CD14-positive monocyte (primary cell): ENCODE data around the gene KITLG. TPM values are rescaled to one million over a fixed set of nuclear protein-coding genes. Genes with fewer than 3 reads are reported as not detected.

Experiments
- DNase-seq, 3 donors: peaks; one replicate each; pipeline ENCODE4 v3.0.0-alpha.2; 2011 to 2022
- H2AFZ ChIP-seq: 2 replicates; pipeline ENCODE4 v1.6.0; 2012; ENCODE audit warnings: mild to moderate bottlenecking, low read depth, low read length, inconsistent platforms; ENCODE audit not compliant: insufficient read depth, poor library complexity, severe bottlenecking
- H3K27ac ChIP-seq, 2 donors: 1 replicate in 1 of 2; 2 replicates in 1 of 2; pipeline ENCODE4 v1.5.1; 2012 to 2013; ENCODE audit warnings: low read length in 2 of 2, control low read depth in 1 of 2, inconsistent platforms in 1 of 2, low read depth in 1 of 2, mild to moderate bottlenecking in 1 of 2
- H3K27me3 ChIP-seq, 2 donors: one replicate each; pipeline versions ENCODE4 v1.6.0 to v1.6.1; 2011 to 2013; ENCODE audit warnings: low read length in 2 of 2; ENCODE audit not compliant: control insufficient read depth in 2 of 2, insufficient read depth in 2 of 2
- H3K36me3 ChIP-seq, 2 donors: replicated peaks in 1 of 2; 1 replicate in 1 of 2; 2 replicates in 1 of 2; pipeline versions ENCODE4 v1.5.1 to v1.6.1; 2012 to 2013; ENCODE audit warnings: low read length in 2 of 2, control low read depth in 1 of 2, inconsistent platforms in 1 of 2, mild to moderate bottlenecking in 1 of 2; ENCODE audit not compliant: insufficient read depth in 2 of 2, control insufficient read depth in 1 of 2
- H3K4me1 ChIP-seq, 2 donors: 1 replicate in 1 of 2; 2 replicates in 1 of 2; pipeline versions ENCODE4 v1.5.1 to v1.6.1; 2012 to 2013; ENCODE audit warnings: low read length in 2 of 2, control low read depth in 1 of 2, inconsistent platforms in 1 of 2, mild to moderate bottlenecking in 1 of 2, moderate library complexity in 1 of 2; ENCODE audit not compliant: insufficient read depth in 2 of 2, control insufficient read depth in 1 of 2
- H3K4me2 ChIP-seq: replicated peaks from 2 replicates; pipeline ENCODE3; 2012; ENCODE audit warnings: low read length, moderate library complexity, mild to moderate bottlenecking; ENCODE audit not compliant: poor library complexity, severe bottlenecking; ENCODE audit errors: extremely low read depth
- H3K4me3 ChIP-seq, 3 experiments: fragments of 200-600 bp in 1 of 3; sonication (generic) in 1 of 3; replicated peaks in 1 of 3; 1 replicate in 2 of 3; 2 replicates in 1 of 3; pipeline ENCODE4 v1.5.1; 2011 to 2013; ENCODE audit warnings: low read length in 3 of 3, mild to moderate bottlenecking in 3 of 3, control low read depth in 2 of 3, low read depth in 2 of 3, inconsistent platforms in 1 of 3, moderate library complexity in 1 of 3
- H3K79me2 ChIP-seq: 2 replicates; pipeline ENCODE4 v1.6.0; 2012; ENCODE audit warnings: mild to moderate bottlenecking, control low read depth, inconsistent platforms, low read length, moderate library complexity; ENCODE audit not compliant: insufficient read depth
- H3K9ac ChIP-seq: 2 replicates; pipeline ENCODE4 v1.6.0; 2017; ENCODE audit warnings: low read length, mild to moderate bottlenecking; ENCODE audit not compliant: insufficient read depth, poor library complexity, severe bottlenecking
- H3K9me3 ChIP-seq, 2 donors: replicated peaks in 1 of 2; 1 replicate in 1 of 2; 2 replicates in 1 of 2; pipeline versions ENCODE4 v1.5.1 to v1.6.1; 2012 to 2013; ENCODE audit warnings: low read length in 2 of 2, control low read depth in 1 of 2; ENCODE audit not compliant: control insufficient read depth in 1 of 2, insufficient read depth in 1 of 2
- H4K20me1 ChIP-seq: 2 replicates; pipeline ENCODE4 v1.6.0; 2012; ENCODE audit warnings: mild to moderate bottlenecking, low read length, control low read depth, moderate library complexity; ENCODE audit not compliant: insufficient read depth
- H3K27ac Mint-ChIP-seq, 7 donors: one replicate each; pipeline ENCODE4 v1.8.0; 2020; ENCODE audit warnings: mild to moderate bottlenecking in 7 of 7, mixed read lengths in 7 of 7, moderate library complexity in 6 of 7, inconsistent platforms in 2 of 7
- H3K27me3 Mint-ChIP-seq, 3 donors: one replicate each; pipeline ENCODE4 v1.8.0; 2021 to 2022; ENCODE audit warnings: low read depth in 3 of 3, mild to moderate bottlenecking in 3 of 3, mixed read lengths in 3 of 3, moderate library complexity in 3 of 3, inconsistent platforms in 1 of 3
- H3K36me3 Mint-ChIP-seq, 2 donors: one replicate each; pipeline ENCODE4 v1.8.0; 2020; ENCODE audit warnings: mixed read lengths in 2 of 2, inconsistent platforms in 1 of 2, mild to moderate bottlenecking in 1 of 2
- H3K4me1 Mint-ChIP-seq: one replicate; pipeline ENCODE4 v1.8.0; 2020; ENCODE audit warnings: mild to moderate bottlenecking, mixed read lengths
- H3K4me3 Mint-ChIP-seq, 2 donors: one replicate each; pipeline ENCODE4 v1.8.0; 2020; ENCODE audit warnings: mild to moderate bottlenecking in 2 of 2, mixed read lengths in 2 of 2, moderate library complexity in 1 of 2
- H3K9me3 Mint-ChIP-seq, 7 donors: one replicate each; pipeline ENCODE4 v1.8.0; 2020 to 2022; ENCODE audit warnings: mixed read lengths in 7 of 7, mild to moderate bottlenecking in 6 of 7, moderate library complexity in 6 of 7, inconsistent platforms in 2 of 7
- CTCF ChIP-seq: fragments of 200-600 bp; IDR thresholded peaks from one replicate; pipeline ENCODE4 v1.8.0; 2022; ENCODE audit warnings: antibody characterized with exemption, mild to moderate bottlenecking
- WGBS: methylation state at CpG from one replicate; pipeline ENCODE4 v1.1.5; 2013; ENCODE audit warnings: missing lambda C conversion rate; ENCODE audit not compliant: insufficient coverage; 5-methylcytosine and 5-hydroxymethylcytosine counted together
- intact Hi-C, 2 donors: fragments of 100-400 bp; cut with micrococcal nuclease; formaldehyde crosslinking; loops; one replicate each; pipeline versions ENCODE4 v1.15.0 to v1.15.1; 2023
- polyA plus RNA-seq, 3 donors: library from polyadenylated mRNA; depleted of rRNA in 1 of 3; unstranded in 2 of 3; stranded (reverse) in 1 of 3; fragments of 300-500 nt in 2 of 3; fragments of >200 nt in 1 of 3; fragmentation: Illumina TruSeq in 2 of 3; gene quantifications; 1 replicate in 2 of 3; 2 replicates in 1 of 3; pipeline ENCODE4 v1.2.3, GENCODE V29; 2012 to 2021

KITLG gene
- polyA plus RNA-seq, 3 donors: 0.03 to 0.07 TPM; not detected in 1

DNA sequence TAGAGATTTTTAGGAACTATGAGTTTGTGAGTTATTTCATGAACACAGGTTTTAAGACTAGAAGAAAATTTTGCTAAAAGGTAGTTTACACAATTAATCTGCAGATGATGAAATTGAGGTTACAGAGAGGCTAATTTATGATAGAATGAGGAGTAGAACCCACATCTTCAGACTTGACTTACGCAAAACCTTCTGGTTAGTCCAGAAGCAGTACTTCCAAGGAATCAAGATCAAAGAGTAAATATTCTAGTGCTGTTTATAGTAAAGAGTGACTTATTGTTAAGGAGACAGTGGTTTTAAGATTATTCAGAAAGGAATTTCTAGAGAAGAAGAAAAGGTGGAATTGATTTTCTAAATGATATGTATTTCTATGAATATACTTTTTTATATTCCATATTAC lies 10.6 kb upstream of the KITLG start:
- H3K27me3 ChIP-seq: no peaks in the 10 kb centered on the region
- no peaks in the 10 kb centered on the region for H3K4me1 ChIP-seq
- TF ChIP-seq CTCF: no peak
- no peak overlapping the region for H3K4me3 ChIP-seq
- intact Hi-C loops: no loop called here
- H3K9ac ChIP-seq: no peak overlapping the region
- no peaks in the 10 kb centered on the region for H3K36me3 ChIP-seq
- no CpG with 5 or more reads among the region's 1 CpG for WGBS
- no peaks in the 10 kb centered on the region for H4K20me1 ChIP-seq
- H3K4me3 Mint-ChIP-seq: no peak overlapping the region
- DNase-seq: no peak
- no peak overlapping the region for H3K4me2 ChIP-seq
- H3K27ac ChIP-seq: no peak overlapping the region
- no peaks in the 10 kb centered on the region for H3K36me3 Mint-ChIP-seq
- H3K4me1 Mint-ChIP-seq: no peaks in the 10 kb centered on the region
- H3K79me2 ChIP-seq: no peaks in the 10 kb centered on the region
- no peak overlapping the region for H2AFZ ChIP-seq
- no peak overlapping the region for H3K27ac Mint-ChIP-seq
- peaks cover 7 to 8% of the 10 kb centered on the region in 2 donors for H3K9me3 ChIP-seq
- peaks cover 1 to 2% (median 2%) of the 10 kb centered on the region in 3 donors for H3K27me3 Mint-ChIP-seq
- peaks cover 2 to 12% (median 9%) of the 10 kb centered on the region in 7 donors for H3K9me3 Mint-ChIP-seq

GRCh38 chr12:88585077-88585476 lies 4.8 kb upstream of the KITLG start:
- peaks cover 5% of the 10 kb centered on the region for H3K4me1 Mint-ChIP-seq
- intact Hi-C loops: no loop called here
- DNase-seq: no peak
- Histone ChIP-seq H3K9ac (no peak overlapping the region), H3K4me1 (peaks cover 6 to 7% of the 10 kb centered on the region in 2 donors), H3K79me2 (no peaks in the 10 kb centered on the region), H3K27ac (no peak overlapping the region), H3K27me3 (peaks cover 21 to 31% of the 10 kb centered on the region in 2 donors), H3K4me3 (no peak overlapping the region), H2AFZ (no peak overlapping the region), H4K20me1 (no peaks in the 10 kb centered on the region), H3K9me3 (peaks cover 7 to 8% of the 10 kb centered on the region in 2 donors), H3K4me2 (no peak overlapping the region), H3K36me3 (no peaks in the 10 kb centered on the region)
- TF ChIP-seq CTCF: no peak
- WGBS: no CpG with 5 or more reads among the region's 2 CpGs
- no peak overlapping the region for H3K4me3 Mint-ChIP-seq
- H3K9me3 Mint-ChIP-seq: peaks cover 7 to 18% (median 11%) of the 10 kb centered on the region in 7 donors
- H3K27ac Mint-ChIP-seq: no peak overlapping the region
- no peaks in the 10 kb centered on the region for H3K36me3 Mint-ChIP-seq
- peaks cover 26 to 36% (median 27%) of the 10 kb centered on the region in 3 donors for H3K27me3 Mint-ChIP-seq
